Measurements from ENCODE around the gene TFEB. TPM values are rescaled to one million over a fixed set of nuclear protein-coding genes. Genes with fewer than 3 reads are reported as not detected.

Gene TFEB
- total and polyA plus RNA-seq, 10 of the 15 experiments (the other 5 are each of a cell fraction or from before 2014, with no cell fraction given), result 0.84 to 108 (median 60.8) TPM

DNA sequence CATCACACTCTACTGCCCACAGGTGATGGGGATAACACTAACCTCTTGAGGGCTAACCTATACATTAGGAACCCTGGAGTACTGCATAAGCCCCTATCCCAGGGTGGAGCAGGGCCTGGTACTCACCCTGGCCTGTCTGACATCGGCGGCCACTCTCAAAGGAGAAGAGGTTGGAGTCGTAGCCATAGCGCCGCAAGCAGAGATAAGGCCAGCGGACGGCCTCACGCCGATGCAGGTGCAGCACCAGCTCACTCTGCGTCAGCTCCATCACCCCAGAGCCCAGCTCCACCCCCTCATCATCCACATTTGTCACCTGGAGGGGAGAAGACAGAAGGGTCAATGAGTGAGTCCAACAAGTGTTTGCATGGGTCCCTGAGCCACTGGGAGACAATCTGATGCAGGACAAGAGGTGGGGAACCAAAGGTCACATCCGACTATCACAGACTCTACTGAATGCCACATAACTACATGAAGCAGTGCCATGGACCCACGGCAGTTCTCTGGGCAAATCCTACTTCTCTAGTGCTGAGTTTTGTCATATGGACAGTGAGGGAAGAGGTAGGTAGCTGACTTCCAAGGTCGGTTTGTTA, 40.0 kb upstream of the TFEB start:
- POLR2A ChIA-PET, result interaction anchor here (0.6 kb wide), 1 partner anchor 21 kb away, joined by 3 read pairs; no protein-coding TSS in a partner anchor

DNA sequence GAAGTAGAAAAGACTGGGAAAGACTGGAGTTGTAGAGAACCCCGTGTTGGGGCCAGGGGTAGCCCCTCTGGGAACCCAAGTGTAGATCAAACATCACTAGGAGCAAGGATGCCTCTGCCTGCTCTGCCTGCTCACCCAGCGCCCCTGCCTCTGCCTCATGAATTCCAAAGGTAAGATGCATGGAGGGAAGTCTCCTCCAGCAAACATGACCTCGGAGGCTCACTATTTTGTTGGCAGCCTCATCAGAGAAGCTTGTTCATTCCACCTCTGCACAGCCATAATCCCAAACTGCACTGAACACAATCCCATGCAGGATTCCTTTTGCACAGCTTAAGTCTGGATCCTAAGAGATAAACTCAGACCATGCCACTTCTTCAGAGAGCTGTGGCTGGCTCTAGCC, 39.4 kb upstream of the TFEB start:
- CTCF ChIA-PET, result interaction anchor here (0.6 to 4.7 kb wide), 12 partner anchors 12 to 436 kb away, joined by 3 to 38 read pairs (median 3); partner anchors contain the start of gene TOMM6
- Histone ChIP-seq H4K20me1 (ENCODE audit: control insufficient read depth, insufficient read depth) (no peaks in the 10 kb centered on the region), H3K9ac (ENCODE audit: control insufficient read depth, insufficient read depth, low read length) (no peak overlapping the region), H3K27me3 (replicated peaks in 1 of 2; ENCODE audit: control insufficient read depth in 2 of 2, insufficient read depth in 2 of 2, low read length in 1 of 2) (no peaks in the 10 kb centered on the region), H3K27ac (ENCODE audit: control insufficient read depth, insufficient read depth) (no peak overlapping the region), H3K4me1 (ENCODE audit: control insufficient read depth, insufficient read depth, low read length) (peaks cover 4% of the 10 kb centered on the region), H3K79me2 (ENCODE audit: control insufficient read depth, insufficient read depth, low read length) (no peaks in the 10 kb centered on the region), H3K9me3 (replicated peaks; ENCODE audit: control insufficient read depth, insufficient read depth, low read length) (no peaks in the 10 kb centered on the region), H3K4me3 (no peak overlapping the region), H3K36me3 (ENCODE audit: control insufficient read depth in 2 of 2, insufficient read depth in 2 of 2, low read length in 1 of 2) (peaks cover 1 to 10% of the 10 kb centered on the region in 2 experiments; a peak in 2 of 4 replicates), H2AFZ (ENCODE audit: control insufficient read depth, low read depth, low read length) (no peak overlapping the region), H3K4me2 (ENCODE audit: control insufficient read depth, insufficient read depth) (no peak overlapping the region)
- RAD21 ChIA-PET (ENCODE audit: unreplicated experiment), result interaction anchor here (1.1 to 1.6 kb wide), 4 partner anchors 12 to 172 kb away, joined by 3 to 6 read pairs (median 4); no protein-coding TSS in a partner anchor
- BruUV-seq (replicated peaks), result no TSS peak
- intact Hi-C loops (cut with micrococcal nuclease; ENCODE audit: unreplicated experiment), result loop anchor here (5.0 kb wide), 2 partner anchors 68 to 408 kb away; no protein-coding TSS in a partner anchor
- DNase-seq (ENCODE audit: low read depth, low spot score) (no peak), ATAC-seq (no peak), FAIRE-seq (no peak)
- in situ Hi-C loops (cut with MboI), result no loop called here
- 56% methylated on average over 3 of the region's 3 CpGs for WGBS (ENCODE audit: insufficient coverage, insufficient replicate concordance, low lambda C conversion rate, missing lambda C conversion rate)
- SMC1A ChIA-PET (ENCODE audit: uncharacterized antibody, unreplicated experiment), result interaction anchor here (0.9 to 1.6 kb wide), 5 partner anchors 70 to 389 kb away, joined by 3 to 4 read pairs (median 3); no protein-coding TSS in a partner anchor
- POLR2A ChIA-PET, result interaction anchor here (0.6 kb wide), 1 partner anchor 20 kb away, joined by 3 read pairs; no protein-coding TSS in a partner anchor
- TF ChIP-seq NFYA (IDR thresholded peaks at IDR 0.05; ENCODE audit: borderline replicate concordance, low read depth, low read length) (no peak), JUNB (IDR thresholded peaks at IDR 0.05) (no peak), HCFC1 (IDR thresholded peaks at IDR 0.05; ENCODE audit: low read length) (no peak), RAD21 (IDR thresholded peaks at IDR 0.05; ENCODE audit: insufficient read depth, low read depth, low read length) (no peak), IKZF1 (conservative IDR thresholded peaks at IDR 0.05) (no peak), KAT2A (conservative IDR thresholded peaks at IDR 0.05; ENCODE audit: control insufficient read depth, low read depth, low read length) (no peak), CEBPB (IDR thresholded peaks at IDR 0.05; ENCODE audit: borderline replicate concordance in 1 of 2, low read depth in 2 of 2, low read length in 2 of 2) (no peak)

More for the DNA sequence above, 40.0 kb upstream of the TFEB start:
- intact Hi-C loops (cut with micrococcal nuclease; ENCODE audit: unreplicated experiment), result loop anchor here (5.0 kb wide), 2 partner anchors 68 to 408 kb away; no protein-coding TSS in a partner anchor
- Histone ChIP-seq H3K79me2 (ENCODE audit: control insufficient read depth, insufficient read depth, low read length) (no peaks in the 10 kb centered on the region), H3K27me3 (replicated peaks in 1 of 2; ENCODE audit: control insufficient read depth in 2 of 2, insufficient read depth in 2 of 2, low read length in 1 of 2) (no peaks in the 10 kb centered on the region), H3K4me3 (no peak overlapping the region), H3K36me3 (ENCODE audit: control insufficient read depth in 2 of 2, insufficient read depth in 2 of 2, low read length in 1 of 2) (peaks cover under 1 to 10% of the 10 kb centered on the region in 2 experiments; a peak in 2 of 4 replicates), H3K9ac (ENCODE audit: control insufficient read depth, insufficient read depth, low read length) (no peak overlapping the region), H4K20me1 (ENCODE audit: control insufficient read depth, insufficient read depth) (no peaks in the 10 kb centered on the region), H2AFZ (ENCODE audit: control insufficient read depth, low read depth, low read length) (no peak overlapping the region), H3K4me1 (ENCODE audit: control insufficient read depth, insufficient read depth, low read length) (peaks cover 4% of the 10 kb centered on the region), H3K4me2 (ENCODE audit: control insufficient read depth, insufficient read depth) (no peak overlapping the region), H3K27ac (ENCODE audit: control insufficient read depth, insufficient read depth) (no peak overlapping the region), H3K9me3 (replicated peaks; ENCODE audit: control insufficient read depth, insufficient read depth, low read length) (no peaks in the 10 kb centered on the region)
- in situ Hi-C loops (cut with MboI), result no loop called here
- DNase-seq (ENCODE audit: low read depth, low spot score), result no peak
- SMC1A ChIA-PET (ENCODE audit: uncharacterized antibody, unreplicated experiment), result interaction anchor here (0.9 to 1.6 kb wide), 4 partner anchors 71 to 389 kb away, joined by 3 to 4 read pairs (median 4); no protein-coding TSS in a partner anchor
- ATAC-seq, result no peak
- RAD21 ChIA-PET (ENCODE audit: unreplicated experiment), result interaction anchor here (0.5 to 3.2 kb wide), 8 partner anchors 11 to 173 kb away, joined by 3 to 8 read pairs (median 4); no protein-coding TSS in a partner anchor
- FAIRE-seq, result no peak
- TF ChIP-seq PML (IDR thresholded peaks at IDR 0.05; ENCODE audit: low read length) (no peak), EP300 (IDR thresholded peaks at IDR 0.05; ENCODE audit: borderline replicate concordance in 1 of 2, control insufficient read depth in 1 of 2, low read depth in 2 of 2, low read length in 2 of 2) (no peak)
- CTCF ChIA-PET, result interaction anchor here (0.5 to 4.7 kb wide), 18 partner anchors 9 to 1071 kb away, joined by 3 to 38 read pairs (median 3); partner anchors contain the start of gene TOMM6
- no TSS peak for BruUV-seq (replicated peaks)
- WGBS (ENCODE audit: insufficient coverage, insufficient replicate concordance, low lambda C conversion rate, missing lambda C conversion rate), result 81% methylated on average over 13 of the region's 13 CpGs

All from GM12878 (cell line).